GM19238 (cell line): ENCODE results near the gene PTPRE.

Experiments used
- DNase-seq: peaks from one replicate; pipeline ENCODE4 v3.0.0; 2011; ENCODE audit warnings: low spot score; ENCODE audit not compliant: insufficient read length

Gene PTPRE

DNA sequence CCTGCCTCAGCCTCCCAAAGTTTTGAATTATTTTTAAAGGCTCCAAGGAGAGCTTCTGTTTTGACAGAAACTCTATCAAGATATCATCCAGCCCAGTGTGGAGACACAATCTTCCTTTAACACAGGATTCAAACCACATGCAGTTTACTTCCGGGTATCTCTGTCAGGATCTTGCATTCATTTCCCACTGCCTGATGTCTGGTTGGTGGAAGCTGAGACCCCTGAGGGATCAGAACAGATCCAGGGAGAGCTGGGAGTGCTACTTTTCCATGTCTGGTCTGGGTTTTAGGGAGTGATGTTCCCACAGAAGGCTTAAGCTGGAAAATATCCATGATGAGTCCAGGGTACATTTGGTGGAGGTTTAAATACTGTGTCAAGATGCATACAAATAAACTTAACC lies 16.7 kb downstream of the PTPRE start:
- DNase-seq, result no peak

DNA sequence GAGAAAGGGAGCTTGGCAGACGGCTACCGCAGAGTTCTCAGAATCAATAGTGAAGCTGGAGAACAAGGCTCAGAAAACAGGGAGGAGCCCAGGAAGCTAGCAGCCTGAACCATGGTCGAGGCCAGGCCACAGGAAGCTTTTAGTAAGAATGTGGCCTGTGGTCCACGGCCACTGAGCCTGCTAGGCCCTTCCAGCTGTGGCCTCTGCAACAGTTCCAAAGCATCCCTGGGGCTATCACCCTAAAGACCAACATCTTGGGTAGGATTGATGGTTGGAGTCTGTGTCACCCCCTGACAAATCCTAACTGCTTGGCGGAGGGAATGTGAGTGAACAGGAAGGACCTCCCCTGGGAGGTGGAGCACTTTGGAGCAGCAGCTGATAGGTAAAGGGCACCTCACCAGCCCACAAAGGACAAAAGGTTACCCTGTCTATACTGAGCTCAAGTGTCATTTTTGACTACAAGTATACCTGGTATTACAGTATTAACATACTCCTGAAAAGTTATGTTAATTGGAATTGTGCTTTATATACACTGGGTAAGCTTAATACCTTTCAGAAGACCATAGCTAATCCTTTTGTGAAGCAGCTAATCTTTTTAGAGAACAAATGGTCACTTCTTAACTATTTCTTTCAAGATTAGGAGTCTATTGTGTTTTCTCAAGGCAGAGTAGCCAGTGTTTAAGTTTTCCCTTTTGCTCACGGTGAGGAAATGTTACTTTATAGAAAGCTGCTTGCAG lies 18.7 kb downstream of the PTPRE start:
- no peak for DNase-seq

GRCh38 chr10:127926455-127926854 lies 19.6 kb downstream of the PTPRE start:
- DNase-seq, result no peak

DNA sequence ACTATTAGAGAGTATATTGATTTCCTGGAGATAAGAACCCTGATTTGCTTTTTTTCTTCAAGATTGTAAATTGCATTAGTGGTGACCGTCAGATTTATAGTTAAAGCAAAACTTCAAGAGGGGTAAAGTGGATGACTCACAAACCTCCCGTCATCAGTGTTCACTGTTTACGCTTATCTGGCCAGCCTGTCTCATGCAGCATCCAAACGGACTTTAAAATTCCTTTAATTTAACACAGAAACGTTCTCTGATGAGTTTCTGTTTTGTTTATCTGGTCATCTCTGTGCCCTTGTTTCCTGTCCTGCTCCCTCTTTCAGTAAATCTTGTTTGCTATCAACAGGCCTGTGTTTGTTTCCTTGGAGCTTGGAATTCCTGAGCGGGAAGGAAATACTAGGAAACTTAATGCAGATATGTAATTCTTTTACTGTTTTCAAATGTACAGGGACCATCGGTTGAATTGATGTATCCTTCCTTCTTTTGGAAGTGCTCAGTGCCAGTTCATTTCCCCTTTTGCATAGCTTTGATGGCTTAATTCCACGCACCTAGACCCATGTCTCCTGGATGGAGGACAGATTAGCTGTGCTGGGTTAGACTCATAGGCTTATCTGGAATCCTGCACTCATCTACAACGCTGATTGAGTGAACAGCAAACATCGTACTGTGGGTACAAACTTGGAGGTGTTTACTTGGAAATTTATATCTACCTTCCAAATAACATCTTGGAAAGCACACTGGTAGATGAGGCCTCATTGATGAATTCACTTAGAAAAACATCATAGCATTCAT lies 21.3 kb downstream of the PTPRE start:
- no peak for DNase-seq

- no peak for DNase-seq
Observed at GRCh38 chr10:127932521-127933270, 25.8 kb downstream of the PTPRE start.

DNA sequence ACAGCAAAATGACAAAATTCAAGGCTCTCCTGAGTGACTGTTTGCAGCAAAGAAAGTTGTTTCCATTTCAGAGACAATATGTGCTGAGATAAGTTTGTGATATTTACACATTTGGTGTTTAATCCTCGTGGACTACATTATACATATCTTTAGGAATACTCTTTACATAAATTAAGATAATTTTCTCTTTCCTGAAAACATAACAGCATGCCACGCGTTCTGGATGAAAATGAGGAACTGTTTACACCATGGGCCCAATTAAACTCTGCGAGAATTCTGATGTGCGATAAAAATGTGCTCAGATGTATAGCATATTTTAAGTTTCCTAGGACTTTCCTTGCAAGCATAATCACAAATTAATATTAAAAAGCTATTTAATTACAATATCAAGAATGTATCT lies 26.4 kb downstream of the PTPRE start:
- no peak for DNase-seq

- DNase-seq, result no peak
Observed at GRCh38 chr10:127934383-127934782, 27.5 kb downstream of the PTPRE start.

DNA sequence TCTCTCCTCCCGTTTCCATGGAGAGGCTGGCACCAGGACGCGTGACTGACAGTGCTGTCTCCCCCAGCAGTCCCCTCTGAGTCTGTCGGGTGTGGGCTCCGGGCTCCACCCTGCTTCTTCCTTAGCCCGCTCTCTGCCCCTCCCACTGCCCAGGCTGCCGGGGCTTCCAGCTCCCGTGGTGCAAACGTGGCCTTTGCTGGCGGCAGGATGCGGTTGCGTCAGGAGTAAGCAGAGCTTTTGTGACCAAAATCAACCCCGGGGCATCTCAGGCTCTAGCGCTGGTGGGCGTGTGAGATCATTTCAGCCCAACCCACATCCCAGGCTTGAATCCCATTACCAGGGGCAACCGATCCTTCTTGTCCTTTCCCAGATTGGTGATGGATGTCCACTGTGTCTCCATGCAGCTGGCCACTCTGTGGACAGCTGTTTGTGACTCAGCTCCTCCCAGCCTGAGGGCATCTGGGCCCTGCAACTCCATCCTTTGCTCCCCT lies 28.2 kb downstream of the PTPRE start:
- DNase-seq, result no peak

GRCh38 chr10:127937069-127937468 lies 30.2 kb downstream of the PTPRE start:
- no peak for DNase-seq

DNA sequence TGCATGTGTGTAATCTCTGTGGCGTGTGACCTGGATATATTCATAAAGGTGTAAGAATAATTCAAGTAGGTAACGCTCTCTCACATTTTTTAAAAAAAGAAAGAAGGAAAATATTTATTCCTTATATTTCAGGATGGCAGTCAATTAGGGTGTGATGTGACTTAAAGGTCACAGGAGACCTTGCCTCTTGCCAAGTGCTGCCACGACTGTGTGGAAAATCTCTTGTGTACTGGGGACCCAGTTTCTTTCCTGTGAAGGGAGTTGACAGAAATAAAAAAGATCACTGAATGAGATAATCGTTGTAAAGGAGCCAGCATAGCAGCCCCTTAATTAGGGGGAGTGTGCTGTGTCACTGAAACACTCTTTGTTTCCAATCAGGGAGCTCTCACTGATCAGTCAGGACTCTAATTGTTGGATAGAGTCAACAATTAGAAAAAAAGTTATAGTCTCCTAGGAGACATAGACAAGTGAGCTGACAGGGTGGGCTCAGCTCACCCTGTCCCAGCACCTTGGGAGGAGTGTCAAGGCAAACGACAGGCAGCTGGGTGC lies 31.1 kb downstream of the PTPRE start:
- DNase-seq, result no peak

DNA sequence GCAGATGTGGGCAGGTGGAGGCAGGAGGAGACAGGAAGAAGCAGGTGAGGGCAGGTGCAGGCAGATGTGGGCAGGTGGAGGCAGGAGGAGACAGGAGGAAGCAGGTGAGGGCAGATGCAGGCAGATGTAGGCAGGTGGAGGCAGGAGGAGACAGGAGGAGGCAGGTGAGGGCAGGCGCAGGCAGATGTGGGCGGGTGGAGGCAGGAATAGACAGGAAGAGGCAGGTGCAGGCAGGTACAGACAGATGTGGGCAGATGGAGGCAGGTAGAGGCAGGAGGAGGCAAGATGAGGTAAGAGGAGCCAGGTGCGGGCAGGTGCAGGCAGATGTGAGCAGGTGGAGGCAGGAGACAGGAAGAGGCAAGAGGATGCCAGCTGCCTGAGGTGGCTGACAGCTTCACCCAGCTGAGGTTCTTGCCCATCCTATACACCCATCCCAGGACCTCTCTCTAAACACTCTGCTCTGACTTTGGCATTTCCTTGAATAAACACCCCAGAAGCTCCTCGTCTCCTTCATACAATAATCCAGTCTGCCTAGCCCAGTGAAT lies 33.0 kb downstream of the PTPRE start:
- DNase-seq, result no peak

DNA sequence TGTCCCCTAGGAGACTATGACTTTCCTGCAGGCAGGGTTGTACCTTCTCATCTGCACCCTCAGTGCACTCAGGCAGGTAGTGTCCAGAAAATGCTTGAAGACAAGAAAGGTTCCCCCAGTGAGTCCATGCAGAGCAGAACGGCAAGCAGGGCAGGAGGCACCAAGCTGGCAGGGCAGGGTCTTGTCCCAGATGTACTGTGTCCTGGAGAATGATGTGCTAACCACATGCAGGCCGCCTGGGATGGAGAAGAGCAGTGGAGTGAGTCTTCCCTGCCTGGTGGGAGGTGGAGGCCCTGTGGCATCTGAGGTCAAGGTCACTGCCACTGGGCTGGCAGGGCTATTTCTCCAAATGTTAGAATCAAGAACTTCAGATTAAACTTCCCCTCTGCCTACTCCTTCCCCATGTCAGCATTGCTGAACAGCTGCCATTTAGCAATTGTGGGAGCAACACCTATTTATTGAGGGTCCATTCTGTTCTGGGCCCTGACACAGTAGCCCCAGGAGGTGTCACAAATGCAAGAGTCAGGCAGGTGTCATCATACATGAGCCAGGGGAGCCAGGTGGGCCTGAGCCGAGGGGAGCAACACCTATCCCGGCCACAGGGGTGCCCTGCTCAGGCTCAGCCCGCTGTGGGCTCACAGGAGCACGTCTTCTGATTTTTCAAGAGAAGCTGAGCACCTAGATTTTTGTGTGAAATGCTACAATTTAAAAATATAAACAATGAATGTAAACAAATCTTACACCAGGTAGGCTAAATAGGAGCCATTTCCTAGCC lies 34.1 kb downstream of the PTPRE start:
- DNase-seq, result no peak

- no peak for DNase-seq
Observed at GRCh38 chr10:127942811-127943210, 35.9 kb downstream of the PTPRE start.

DNA sequence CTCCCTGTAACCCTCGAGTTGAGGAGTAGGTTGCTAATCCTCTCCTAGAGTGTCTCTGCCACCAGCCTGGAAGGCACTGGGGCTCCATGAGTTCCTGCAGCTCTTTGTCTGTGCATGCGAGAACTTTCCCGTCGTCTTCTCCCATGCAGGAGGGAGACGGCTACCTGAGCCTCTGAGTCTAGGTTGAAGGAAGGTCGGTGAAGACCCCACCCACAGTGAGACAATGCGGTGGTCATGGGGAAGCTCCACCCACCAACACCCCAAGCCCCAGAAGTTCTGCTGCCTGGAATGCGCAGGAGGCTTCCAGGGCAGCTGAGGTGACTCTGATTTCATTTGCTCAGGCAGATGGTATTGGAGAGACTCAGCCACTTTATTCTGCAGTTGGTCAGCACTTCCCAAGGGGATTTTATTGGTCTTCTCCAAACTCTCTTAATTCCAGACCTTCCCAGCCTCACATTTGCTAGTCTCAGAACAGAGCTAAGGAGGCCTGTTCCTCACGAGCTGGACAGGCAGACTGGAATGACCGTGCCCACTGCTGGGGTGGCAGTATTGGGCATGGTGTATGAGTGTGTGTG lies 36.5 kb downstream of the PTPRE start:
- DNase-seq, result no peak

DNA sequence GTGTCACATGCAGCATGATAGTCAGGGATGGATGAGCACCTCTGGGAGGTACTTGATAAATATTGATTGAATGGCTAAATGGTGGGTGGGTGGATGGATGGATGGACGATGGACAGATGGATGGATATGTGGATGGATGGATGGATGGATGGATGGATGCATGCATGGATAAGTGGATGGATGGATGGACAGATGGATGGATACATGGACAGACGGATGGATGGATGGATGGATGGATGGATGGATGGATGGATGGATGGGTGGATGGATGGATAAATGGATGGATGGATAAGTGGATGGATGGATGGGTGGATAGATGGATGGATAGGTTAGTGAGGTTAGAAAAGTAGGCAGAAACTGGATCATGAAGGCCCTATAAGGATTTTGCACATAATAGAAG lies 37.4 kb downstream of the PTPRE start:
- DNase-seq, result no peak

DNA sequence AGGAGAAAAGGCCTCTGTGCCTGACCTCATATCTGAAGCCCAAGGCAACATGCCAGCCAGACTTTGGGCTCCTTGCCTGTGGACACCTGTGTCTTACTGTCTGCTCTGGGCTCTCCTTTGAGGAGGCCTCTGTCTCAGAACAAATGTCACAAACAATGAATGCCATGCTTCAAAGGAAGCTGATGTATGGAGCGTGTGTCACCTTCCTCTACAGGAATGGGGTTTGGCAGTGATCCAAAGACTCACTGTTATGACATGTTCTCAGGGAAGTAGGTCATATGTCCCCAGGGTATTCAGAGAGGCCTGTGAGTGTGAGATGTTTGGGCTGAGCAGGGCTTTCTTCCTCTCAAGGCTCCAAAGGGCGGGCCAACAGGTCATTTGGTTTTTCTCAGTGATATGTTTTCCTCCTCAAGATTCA lies 38.4 kb downstream of the PTPRE start:
- DNase-seq, result no peak

DNA sequence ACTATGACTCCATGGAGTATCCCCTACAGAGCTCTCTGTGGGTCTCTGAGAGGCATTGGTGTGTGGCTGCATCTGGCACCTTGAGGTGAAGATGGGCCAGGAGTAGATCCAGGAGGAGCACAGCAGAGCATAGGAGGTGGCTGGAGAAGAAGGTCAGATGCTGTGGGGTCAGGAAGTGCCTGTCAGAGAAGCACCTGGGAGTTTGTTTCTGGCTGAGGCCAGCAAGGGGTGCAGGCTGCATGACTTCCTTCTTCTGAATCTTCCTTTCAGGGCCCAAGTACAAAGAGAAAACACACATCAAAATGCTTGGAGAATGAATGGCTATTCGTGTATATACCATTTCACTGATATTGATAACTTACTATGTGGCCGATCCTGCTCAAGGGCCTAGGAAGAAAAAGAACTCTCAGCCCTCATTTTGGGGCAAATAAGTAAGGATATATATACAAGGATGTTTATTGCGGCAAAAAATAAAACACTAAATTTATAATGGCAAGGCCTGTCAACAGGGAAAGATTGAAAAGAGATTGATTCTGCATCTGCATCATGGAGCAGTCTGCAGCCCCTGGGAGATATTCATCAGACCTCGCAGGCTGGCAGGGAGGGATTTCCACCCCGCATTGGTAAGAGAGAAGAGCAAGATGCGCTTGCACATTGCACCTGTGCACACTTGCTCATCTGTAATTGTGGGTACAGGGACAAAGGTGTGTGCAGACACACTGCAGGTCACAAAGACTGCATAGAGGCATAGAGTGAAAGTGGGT lies 39.2 kb downstream of the PTPRE start:
- no peak for DNase-seq

- DNase-seq, result no peak
Observed at GRCh38 chr10:127947211-127947610, 40.3 kb downstream of the PTPRE start.

DNA sequence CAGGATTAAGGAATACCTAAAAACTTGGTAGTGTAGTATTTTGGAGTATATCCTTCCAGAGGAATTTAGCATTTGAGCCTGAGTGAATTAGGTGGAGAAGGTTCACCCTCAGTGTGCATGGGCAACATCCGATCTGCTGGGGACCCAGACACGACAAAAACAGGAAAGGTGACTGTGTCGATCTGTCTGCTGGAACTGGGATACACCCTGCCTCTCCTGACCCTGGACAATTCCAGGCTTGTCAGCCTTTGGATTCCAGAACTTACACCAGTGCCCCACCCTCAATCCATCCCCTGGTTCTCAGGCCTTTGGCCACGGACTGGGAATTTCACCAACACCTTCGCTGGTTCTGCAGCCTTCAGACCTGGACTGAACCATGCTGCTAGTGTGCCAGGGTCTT lies 41.9 kb downstream of the PTPRE start:
- no peak for DNase-seq

GRCh38 chr10:127949831-127950230 lies 42.9 kb downstream of the PTPRE start:
- DNase-seq, result no peak
